ENCODE data around the gene OASL.

- TF ChIP-seq CTCF (conservative IDR thresholded peaks at IDR 0.05; ENCODE audit: low read depth, low read length), result no peak
- no peak for TF ChIP-seq POLR2A (IDR thresholded peaks at IDR 0.05; ENCODE audit: low read depth, low read length)
- TF ChIP-seq CHD1 (IDR thresholded peaks at IDR 0.05; ENCODE audit: low read depth, low read length), result no peak
- no peak for TF ChIP-seq MAFK (IDR thresholded peaks at IDR 0.05; ENCODE audit: low read depth, low read length)
- no peak for TF ChIP-seq MAZ (IDR thresholded peaks at IDR 0.05; ENCODE audit: borderline replicate concordance, low read depth, low read length)
- TF ChIP-seq CEBPB (IDR thresholded peaks at IDR 0.05; ENCODE audit: low read depth, low read length), result no peak
Measured at GRCh38 chr12:121025442-121026226, 13.4 kb downstream of the OASL start.

Data from IMR-90 (cell line).